GM23338 (cell line): ENCODE measurements around the gene YPEL2.

Experiments used
- CREB1 ChIP-seq: fragments of 250-450 bp; sonication (Bioruptor Pico); IDR thresholded peaks from 2 replicates; pipeline ENCODE4 v1.5.0; 2020; ENCODE audit warnings: low read depth, mild to moderate bottlenecking, moderate library complexity
- EZH2 ChIP-seq: fragments of 200-600 bp; sonication (generic); IDR thresholded peaks from one replicate; pipeline ENCODE4 v1.8.0; 2017; ENCODE audit warnings: antibody characterized with exemption, mild to moderate bottlenecking, low read depth; ENCODE audit not compliant: unreplicated experiment
- EZH2phosphoT487 ChIP-seq: fragments of 200-600 bp; sonication (generic); IDR thresholded peaks from one replicate; pipeline ENCODE4 v1.8.1; 2018; ENCODE audit warnings: antibody characterized with exemption; ENCODE audit not compliant: unreplicated experiment
- JUNB ChIP-seq: IDR thresholded peaks from one replicate; pipeline ENCODE4 v1.6.1; 2016; ENCODE audit warnings: antibody characterized with exemption; ENCODE audit not compliant: unreplicated experiment
- NANOG ChIP-seq: IDR thresholded peaks from 2 replicates; pipeline ENCODE4 v1.6.1; 2016; ENCODE audit warnings: antibody characterized with exemption, borderline replicate concordance
- POLR2AphosphoS5 ChIP-seq: IDR thresholded peaks from 2 replicates; pipeline ENCODE4 v1.6.1; 2016; ENCODE audit warnings: antibody characterized with exemption, low read depth
- ZNF331 ChIP-seq: fragments of 250-450 bp; sonication (Bioruptor Pico); IDR thresholded peaks from 2 replicates; pipeline ENCODE4 v1.5.0; 2020; ENCODE audit warnings: low read depth, mild to moderate bottlenecking, moderate library complexity
- TF ChIP-seq, protein P1 (sequence below), 2 experiments: fragments of 200-600 bp in 1 of 2; sonication (generic) in 1 of 2; conservative IDR thresholded peaks; 2 replicates each; pipeline versions ENCODE4 v1.5.1 to v1.6.1; 2016 to 2017; ENCODE audit warnings: antibody characterized with exemption in 2 of 2, low read depth in 2 of 2, mild to moderate bottlenecking in 2 of 2, moderate library complexity in 1 of 2
- TF ChIP-seq, protein P2 (sequence below): IDR thresholded peaks from one replicate; pipeline ENCODE4 v1.6.1; 2018; ENCODE audit warnings: antibody characterized with exemption; ENCODE audit not compliant: unreplicated experiment
- TF ChIP-seq, protein P3 (sequence below): IDR thresholded peaks from 2 replicates; pipeline ENCODE4 v1.6.1; 2016; ENCODE audit warnings: antibody characterized with exemption

DNA sequence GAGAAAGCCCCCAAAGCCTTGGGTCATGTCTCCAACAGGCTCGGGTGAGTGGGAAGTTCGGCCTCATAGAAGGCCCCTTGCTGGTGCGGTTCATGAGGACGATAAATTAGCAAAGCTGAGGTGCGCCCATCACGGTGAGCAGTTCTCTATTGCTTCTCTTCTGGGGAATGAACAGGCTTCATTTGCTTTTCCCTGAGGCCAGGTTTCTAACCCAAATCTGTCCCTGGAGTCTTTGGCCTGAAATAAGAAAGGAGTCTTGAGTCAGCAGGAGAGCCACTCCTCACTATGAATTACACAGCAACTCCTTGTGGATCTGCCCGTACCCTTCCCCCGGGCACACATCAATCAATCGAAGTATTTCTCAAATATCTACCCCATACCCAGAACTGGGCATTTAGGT lies 94.6 kb downstream of the YPEL2 start:
- TF ChIP-seq, protein P1, sequence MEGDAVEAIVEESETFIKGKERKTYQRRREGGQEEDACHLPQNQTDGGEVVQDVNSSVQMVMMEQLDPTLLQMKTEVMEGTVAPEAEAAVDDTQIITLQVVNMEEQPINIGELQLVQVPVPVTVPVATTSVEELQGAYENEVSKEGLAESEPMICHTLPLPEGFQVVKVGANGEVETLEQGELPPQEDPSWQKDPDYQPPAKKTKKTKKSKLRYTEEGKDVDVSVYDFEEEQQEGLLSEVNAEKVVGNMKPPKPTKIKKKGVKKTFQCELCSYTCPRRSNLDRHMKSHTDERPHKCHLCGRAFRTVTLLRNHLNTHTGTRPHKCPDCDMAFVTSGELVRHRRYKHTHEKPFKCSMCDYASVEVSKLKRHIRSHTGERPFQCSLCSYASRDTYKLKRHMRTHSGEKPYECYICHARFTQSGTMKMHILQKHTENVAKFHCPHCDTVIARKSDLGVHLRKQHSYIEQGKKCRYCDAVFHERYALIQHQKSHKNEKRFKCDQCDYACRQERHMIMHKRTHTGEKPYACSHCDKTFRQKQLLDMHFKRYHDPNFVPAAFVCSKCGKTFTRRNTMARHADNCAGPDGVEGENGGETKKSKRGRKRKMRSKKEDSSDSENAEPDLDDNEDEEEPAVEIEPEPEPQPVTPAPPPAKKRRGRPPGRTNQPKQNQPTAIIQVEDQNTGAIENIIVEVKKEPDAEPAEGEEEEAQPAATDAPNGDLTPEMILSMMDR (conservative IDR thresholded peaks at IDR 0.05; ENCODE audit: low read depth in 2 of 2), result no peak
- TF ChIP-seq, protein P2, sequence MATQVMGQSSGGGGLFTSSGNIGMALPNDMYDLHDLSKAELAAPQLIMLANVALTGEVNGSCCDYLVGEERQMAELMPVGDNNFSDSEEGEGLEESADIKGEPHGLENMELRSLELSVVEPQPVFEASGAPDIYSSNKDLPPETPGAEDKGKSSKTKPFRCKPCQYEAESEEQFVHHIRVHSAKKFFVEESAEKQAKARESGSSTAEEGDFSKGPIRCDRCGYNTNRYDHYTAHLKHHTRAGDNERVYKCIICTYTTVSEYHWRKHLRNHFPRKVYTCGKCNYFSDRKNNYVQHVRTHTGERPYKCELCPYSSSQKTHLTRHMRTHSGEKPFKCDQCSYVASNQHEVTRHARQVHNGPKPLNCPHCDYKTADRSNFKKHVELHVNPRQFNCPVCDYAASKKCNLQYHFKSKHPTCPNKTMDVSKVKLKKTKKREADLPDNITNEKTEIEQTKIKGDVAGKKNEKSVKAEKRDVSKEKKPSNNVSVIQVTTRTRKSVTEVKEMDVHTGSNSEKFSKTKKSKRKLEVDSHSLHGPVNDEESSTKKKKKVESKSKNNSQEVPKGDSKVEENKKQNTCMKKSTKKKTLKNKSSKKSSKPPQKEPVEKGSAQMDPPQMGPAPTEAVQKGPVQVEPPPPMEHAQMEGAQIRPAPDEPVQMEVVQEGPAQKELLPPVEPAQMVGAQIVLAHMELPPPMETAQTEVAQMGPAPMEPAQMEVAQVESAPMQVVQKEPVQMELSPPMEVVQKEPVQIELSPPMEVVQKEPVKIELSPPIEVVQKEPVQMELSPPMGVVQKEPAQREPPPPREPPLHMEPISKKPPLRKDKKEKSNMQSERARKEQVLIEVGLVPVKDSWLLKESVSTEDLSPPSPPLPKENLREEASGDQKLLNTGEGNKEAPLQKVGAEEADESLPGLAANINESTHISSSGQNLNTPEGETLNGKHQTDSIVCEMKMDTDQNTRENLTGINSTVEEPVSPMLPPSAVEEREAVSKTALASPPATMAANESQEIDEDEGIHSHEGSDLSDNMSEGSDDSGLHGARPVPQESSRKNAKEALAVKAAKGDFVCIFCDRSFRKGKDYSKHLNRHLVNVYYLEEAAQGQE, result no peak
- TF ChIP-seq POLR2AphosphoS5 (no peak), EZH2phosphoT487 (no peak), EZH2 (no peak), ZNF331 (CRISPR knock-in tag) (no peak), NANOG (no peak), CREB1 (CRISPR knock-in tag) (no peak), JUNB (no peak)
- TF ChIP-seq, protein P3, sequence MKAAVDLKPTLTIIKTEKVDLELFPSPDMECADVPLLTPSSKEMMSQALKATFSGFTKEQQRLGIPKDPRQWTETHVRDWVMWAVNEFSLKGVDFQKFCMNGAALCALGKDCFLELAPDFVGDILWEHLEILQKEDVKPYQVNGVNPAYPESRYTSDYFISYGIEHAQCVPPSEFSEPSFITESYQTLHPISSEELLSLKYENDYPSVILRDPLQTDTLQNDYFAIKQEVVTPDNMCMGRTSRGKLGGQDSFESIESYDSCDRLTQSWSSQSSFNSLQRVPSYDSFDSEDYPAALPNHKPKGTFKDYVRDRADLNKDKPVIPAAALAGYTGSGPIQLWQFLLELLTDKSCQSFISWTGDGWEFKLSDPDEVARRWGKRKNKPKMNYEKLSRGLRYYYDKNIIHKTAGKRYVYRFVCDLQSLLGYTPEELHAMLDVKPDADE, result no peak
